Keratinocyte (primary cell): Measurements from ENCODE around the gene PIK3CG. TPM values are rescaled to one million over a fixed set of nuclear protein-coding genes. Genes with fewer than 3 reads are reported as not detected.

Source experiments
- DNase-seq: peaks from one replicate; pipeline ENCODE4 v3.0.0-alpha.2; 2011; ENCODE audit warnings: low read depth, missing footprints, low spot score
- FAIRE-seq: peaks from 2 replicates; lab custom pipeline; 2011; peaks lifted over from hg19 to GRCh38; lab: Jason Lieb, UNC
- H2AFZ ChIP-seq: 2 replicates; pipeline ENCODE4 v1.6.0; 2012; ENCODE audit warnings: low read length, control low read depth, inconsistent platforms; ENCODE audit not compliant: control insufficient read depth
- H3K27ac ChIP-seq: 2 replicates; pipeline ENCODE4 v1.5.1; 2011; ENCODE audit warnings: low read length; ENCODE audit not compliant: control insufficient read depth, insufficient read depth
- H3K27me3 ChIP-seq: 3 replicates; pipeline ENCODE4 v1.6.0; 2011; ENCODE audit warnings: low read length; ENCODE audit not compliant: control insufficient read depth, insufficient read depth; ENCODE audit errors: extremely low read depth
- H3K36me3 ChIP-seq, 2 experiments: 2 replicates in 1 of 2; 3 replicates in 1 of 2; pipeline ENCODE4 v1.5.1; 2011; ENCODE audit warnings: low read length in 2 of 2, mild to moderate bottlenecking in 1 of 2; ENCODE audit not compliant: control insufficient read depth in 2 of 2, insufficient read depth in 2 of 2; ENCODE audit errors: extremely low read depth in 1 of 2
- H3K4me1 ChIP-seq: 3 replicates; pipeline ENCODE4 v1.5.1; 2011; ENCODE audit warnings: low read length; ENCODE audit not compliant: control insufficient read depth, insufficient read depth; ENCODE audit errors: extremely low read depth
- H3K4me2 ChIP-seq: 3 replicates; pipeline ENCODE4 v1.6.0; 2011; ENCODE audit warnings: low read depth, low read length; ENCODE audit not compliant: control insufficient read depth, insufficient read depth; ENCODE audit errors: extremely low read depth
- H3K4me3 ChIP-seq, 3 experiments: fragments of 200-600 bp in 1 of 3; sonication (generic) in 1 of 3; 2 replicates in 2 of 3; 3 replicates in 1 of 3; pipeline ENCODE4 v1.5.1; 2011 to 2016; ENCODE audit warnings: low read length in 3 of 3, mild to moderate bottlenecking in 3 of 3, control low read depth in 2 of 3, inconsistent platforms in 1 of 3, low read depth in 1 of 3, mixed read lengths in 1 of 3, mixed run types in 1 of 3, moderate library complexity in 1 of 3; ENCODE audit not compliant: control insufficient read depth in 2 of 3, insufficient read depth in 2 of 3; ENCODE audit errors: extremely low read depth in 1 of 3
- H3K79me2 ChIP-seq: 2 replicates; pipeline ENCODE4 v1.6.0; 2012; ENCODE audit warnings: low read length; ENCODE audit not compliant: control insufficient read depth, insufficient read depth
- H3K9ac ChIP-seq: 3 replicates; pipeline ENCODE4 v1.6.0; 2011; ENCODE audit warnings: low read length; ENCODE audit not compliant: control insufficient read depth, insufficient read depth; ENCODE audit errors: extremely low read depth
- H3K9me1 ChIP-seq: 3 replicates; pipeline ENCODE4 v1.6.0; 2011; ENCODE audit warnings: low read length; ENCODE audit not compliant: control insufficient read depth, insufficient read depth; ENCODE audit errors: extremely low read depth
- H3K9me3 ChIP-seq: 2 replicates; pipeline ENCODE4 v1.5.1; 2012; ENCODE audit warnings: low read depth, low read length; ENCODE audit not compliant: control insufficient read depth
- H4K20me1 ChIP-seq: 3 replicates; pipeline ENCODE4 v1.6.0; 2011; ENCODE audit warnings: low read length; ENCODE audit not compliant: control insufficient read depth, insufficient read depth; ENCODE audit errors: extremely low read depth
- CTCF ChIP-seq, 3 experiments: IDR thresholded peaks in 1 of 3; conservative IDR thresholded peaks in 1 of 3; optimal IDR thresholded peaks in 1 of 3; 2 replicates in 2 of 3; 3 replicates in 1 of 3; pipeline versions ENCODE3 to v1.5.1; 2011; ENCODE audit warnings: low read length in 3 of 3, mild to moderate bottlenecking in 3 of 3, moderate library complexity in 2 of 3, control low read depth in 1 of 3, inconsistent platforms in 1 of 3; ENCODE audit not compliant: insufficient read depth in 2 of 3; ENCODE audit errors: extremely low read depth in 1 of 3
- EZH2 ChIP-seq: IDR thresholded peaks from one replicate; pipeline ENCODE4 v1.6.1; 2012; ENCODE audit warnings: inconsistent platforms, mild to moderate bottlenecking, low read length, moderate library complexity
- dilution Hi-C: fragments of 300-500 bp; cut with MboI; formaldehyde crosslinking; loops from one replicate; pipeline ENCODE4 v1.7.0; 2020; ENCODE audit warnings: low sequenced_read_pairs; ENCODE audit not compliant: extremely low pct_ligation_motif_present
- polyA plus RNA-seq, 5 experiments: library from polyadenylated mRNA; depleted of rRNA in 3 of 5; stranded (reverse) in 3 of 5; stranded (forward) in 1 of 5; unstranded in 1 of 5; fragments of >200 nt; gene quantifications; 1 replicate in 1 of 5; 2 replicates in 3 of 5; 3 replicates in 1 of 5; pipeline versions ENCODE4 v1.2.1 to v1.2.3, GENCODE V29; 2011 to 2012; ENCODE audit warnings: missing spikeins in 2 of 5, low read depth in 1 of 5, low replicate concordance in 1 of 5

PIK3CG gene
- polyA plus RNA-seq, 1 donor (not counting 4 experiments of a cell fraction or from before 2014, with no cell fraction given): not detected

GRCh38 chr7:106915407-106915806 lies 50.3 kb downstream of the PIK3CG start:
- Histone ChIP-seq H3K9ac (no peak overlapping the region), H3K27ac (no peak overlapping the region), H3K27me3 (peaks cover 6% of the 10 kb centered on the region), H3K9me1 (no peaks in the 10 kb centered on the region), H3K79me2 (no peaks in the 10 kb centered on the region), H3K4me1 (no peaks in the 10 kb centered on the region), H3K9me3 (no peaks in the 10 kb centered on the region), H2AFZ (no peak overlapping the region), H3K4me3 (no peak overlapping the region), H3K36me3 (no peaks in the 10 kb centered on the region), H4K20me1 (no peaks in the 10 kb centered on the region), H3K4me2 (no peak overlapping the region)
- TF ChIP-seq EZH2: no peak
- TF ChIP-seq CTCF (optimal IDR thresholded peaks at IDR 0.05 in 1 of 3, IDR thresholded peaks at IDR 0.05 in 1 of 3, conservative IDR thresholded peaks at IDR 0.05 in 1 of 3; ENCODE audit: extremely low read depth in 1 of 3, insufficient read depth in 2 of 3, low read length in 3 of 3): no peak
- dilution Hi-C loops: no loop called here
- FAIRE-seq (no peak), DNase-seq (no peak)

DNA sequence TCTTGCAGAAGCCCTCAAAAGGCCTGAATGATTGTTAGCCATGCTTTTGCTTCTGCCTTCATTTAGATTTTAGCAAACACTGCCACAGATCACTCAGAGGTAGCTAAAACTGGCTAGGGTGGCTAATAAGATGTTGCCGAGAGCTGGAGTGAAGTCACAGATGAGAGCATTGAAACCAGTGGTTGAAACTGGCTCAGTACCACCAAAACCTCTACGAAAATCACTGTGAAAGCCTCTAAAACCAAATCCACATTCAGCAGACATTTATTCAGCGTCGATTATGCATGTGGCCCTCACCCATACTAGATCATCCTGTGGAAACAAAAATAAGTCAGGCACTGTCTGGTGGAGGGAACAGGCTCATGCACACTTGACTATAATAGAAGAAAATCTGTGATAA lies 50.8 kb downstream of the PIK3CG start:
- H3K4me3 ChIP-seq: no peak overlapping the region
- H3K4me1 ChIP-seq: no peaks in the 10 kb centered on the region
- no peaks in the 10 kb centered on the region for H4K20me1 ChIP-seq
- H3K36me3 ChIP-seq: no peaks in the 10 kb centered on the region
- FAIRE-seq: no peak
- peaks cover 6% of the 10 kb centered on the region for H3K27me3 ChIP-seq
- H3K79me2 ChIP-seq: no peaks in the 10 kb centered on the region
- DNase-seq: no peak
- no peaks in the 10 kb centered on the region for H3K9me1 ChIP-seq
- no peak overlapping the region for H3K9ac ChIP-seq
- H3K27ac ChIP-seq: no peak overlapping the region
- no peak overlapping the region for H3K4me2 ChIP-seq
- H2AFZ ChIP-seq: no peak overlapping the region
- TF ChIP-seq CTCF (optimal IDR thresholded peaks at IDR 0.05 in 1 of 3, IDR thresholded peaks at IDR 0.05 in 1 of 3, conservative IDR thresholded peaks at IDR 0.05 in 1 of 3; ENCODE audit: extremely low read depth in 1 of 3, insufficient read depth in 2 of 3, low read length in 3 of 3) (no peak), EZH2 (no peak)
- dilution Hi-C loops: no loop called here
- no peaks in the 10 kb centered on the region for H3K9me3 ChIP-seq
